8988T (cell line): ENCODE measurements around the gene STARD3.
"Not testable (repeated sequence)": the region's sequence is repeated elsewhere in the genome, so short reads cannot be mapped to it uniquely, and the experiment has no call there.

Experiments used
- DNase-seq: peaks from one replicate; pipeline ENCODE4 v3.0.0; 2011

The STARD3 gene

DNA sequence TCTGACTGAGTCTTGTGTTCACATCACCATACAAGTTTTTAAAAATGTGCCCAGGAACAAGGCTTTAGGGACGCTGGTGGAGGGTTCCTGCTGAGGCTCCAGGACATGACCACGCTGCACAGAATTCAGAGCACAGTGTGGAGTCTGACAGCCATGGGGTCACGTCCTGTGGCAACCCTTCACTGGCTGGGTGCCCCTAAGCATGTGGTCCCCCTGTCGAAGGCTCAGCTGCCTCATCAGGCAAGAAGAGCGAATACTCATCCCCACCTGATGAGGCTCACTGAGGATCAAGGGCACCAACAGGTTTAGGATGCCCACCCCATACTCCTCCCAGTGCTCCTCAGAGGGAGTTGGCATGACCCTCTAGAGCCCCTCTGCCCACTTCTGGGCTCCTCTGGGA, 37.2 kb downstream of the STARD3 start:
- DNase-seq, result no peak

DNA sequence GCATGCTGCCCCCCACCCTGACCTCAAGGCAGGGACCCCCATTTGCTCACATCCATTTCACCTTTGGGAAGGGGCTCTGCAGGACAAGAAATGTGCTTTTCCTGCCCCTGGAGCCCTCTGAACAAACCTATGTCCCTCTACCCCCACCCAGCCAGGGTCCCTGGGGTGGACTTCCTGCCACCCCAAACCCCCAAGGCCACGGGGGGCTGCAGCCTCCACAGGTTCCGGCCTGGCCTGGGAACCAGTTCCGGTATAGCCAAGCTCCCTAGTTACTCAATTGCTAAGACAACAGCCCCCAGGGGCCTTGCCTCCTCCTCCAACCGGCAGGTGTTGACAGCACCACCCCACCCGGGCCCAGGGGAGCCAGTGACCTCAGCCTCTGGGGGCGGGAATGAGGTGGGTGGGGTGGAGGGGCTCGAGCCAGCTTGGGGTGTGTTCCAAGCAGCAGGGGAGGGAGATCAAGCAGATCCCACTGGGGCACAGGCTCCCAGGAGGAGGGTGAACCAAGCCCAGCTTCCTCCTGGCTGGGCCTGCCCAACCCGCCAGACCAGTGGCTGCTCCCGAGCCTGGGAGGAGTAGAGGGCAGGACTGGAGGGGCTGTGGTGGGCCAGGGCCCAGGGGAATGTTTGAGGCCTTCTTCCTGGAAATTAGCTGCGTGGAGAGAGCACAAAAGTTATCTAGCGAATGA, 37.9 kb downstream of the STARD3 start:
- no peak for DNase-seq

DNA sequence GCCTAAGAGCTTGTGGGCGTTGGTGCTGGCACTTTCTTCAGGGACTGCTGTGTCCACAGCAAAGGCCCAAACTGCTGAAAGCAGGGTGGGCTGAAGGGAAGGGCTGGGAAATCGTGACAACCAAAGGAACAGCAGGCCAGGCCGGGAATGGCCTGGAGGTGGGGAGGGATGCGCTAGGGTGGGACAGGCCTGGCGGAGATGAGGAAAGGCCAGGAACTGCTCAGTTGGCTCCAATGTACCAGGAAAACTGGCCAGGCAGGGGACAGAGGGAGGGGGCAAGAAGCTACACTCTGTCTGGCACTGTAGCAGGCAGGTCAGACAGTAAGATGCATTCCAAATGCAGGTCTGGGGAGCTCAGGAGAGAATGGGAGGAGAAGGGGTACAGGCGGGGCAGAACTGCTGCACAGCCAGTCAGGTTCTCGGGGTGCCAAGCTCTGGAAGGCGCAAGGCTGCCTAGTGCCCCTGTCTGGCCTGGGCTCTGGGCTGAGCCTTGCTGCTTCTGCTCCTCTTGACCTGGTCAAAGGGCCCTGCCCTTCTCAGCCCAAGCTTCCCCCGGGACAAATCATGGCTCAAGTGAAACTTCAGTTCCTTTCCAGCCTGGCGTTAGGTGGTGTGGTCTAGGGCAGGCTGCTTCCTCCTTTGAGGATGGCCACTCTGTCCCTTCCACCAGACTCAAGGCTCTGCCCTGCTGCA, 38.6 kb downstream of the STARD3 start:
- DNase-seq, result no peak

DNA sequence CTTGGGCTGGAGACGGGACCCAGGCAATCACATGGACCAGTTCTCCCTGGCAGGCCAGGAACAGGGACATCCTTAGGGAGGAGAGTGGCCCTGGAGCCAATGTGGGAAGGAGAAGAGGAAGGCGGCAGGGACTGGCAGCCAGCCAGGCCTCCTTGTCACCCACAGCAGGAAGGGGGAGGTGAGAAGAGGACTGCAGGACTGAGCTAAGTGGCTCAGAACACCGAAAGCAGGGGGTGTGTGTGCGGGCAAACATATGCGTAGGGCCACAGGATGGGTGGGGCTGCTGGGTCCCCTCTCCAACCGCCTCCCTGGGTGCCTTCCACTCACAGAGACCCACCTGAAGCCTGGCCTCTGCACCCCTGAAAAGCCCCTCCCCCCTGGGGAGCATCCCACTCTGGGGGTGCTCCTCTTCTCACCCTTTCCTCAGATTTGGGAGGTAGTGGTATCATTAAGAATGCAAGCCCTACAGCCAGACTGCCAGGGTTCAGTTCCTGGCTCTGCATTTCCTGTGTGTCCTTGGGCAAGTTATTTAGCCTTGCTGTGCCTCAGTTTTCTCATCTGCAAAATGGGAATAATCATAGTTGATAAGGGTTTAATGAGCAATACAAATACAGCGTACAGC, 39.4 kb downstream of the STARD3 start:
- no peak for DNase-seq

DNA sequence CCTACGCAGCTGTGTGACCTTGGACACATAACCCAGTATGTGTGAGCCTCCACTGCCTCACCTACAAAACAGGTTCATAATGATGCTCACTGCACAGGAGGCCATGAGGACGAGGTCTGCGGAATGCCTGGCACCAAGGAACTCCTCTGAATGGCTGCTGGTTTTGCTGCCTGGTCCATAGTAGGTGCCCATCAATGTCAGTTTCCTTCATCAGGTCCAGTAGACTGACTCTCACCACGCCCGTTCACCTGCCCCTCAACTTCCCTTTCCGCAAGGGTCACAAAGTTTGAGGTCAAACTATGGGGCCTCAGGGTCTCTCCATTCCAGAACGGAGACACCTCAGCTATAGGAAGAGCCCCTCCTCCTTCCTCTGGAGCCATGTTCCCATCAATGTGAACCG, 40.1 kb downstream of the STARD3 start:
- no peak for DNase-seq

DNA sequence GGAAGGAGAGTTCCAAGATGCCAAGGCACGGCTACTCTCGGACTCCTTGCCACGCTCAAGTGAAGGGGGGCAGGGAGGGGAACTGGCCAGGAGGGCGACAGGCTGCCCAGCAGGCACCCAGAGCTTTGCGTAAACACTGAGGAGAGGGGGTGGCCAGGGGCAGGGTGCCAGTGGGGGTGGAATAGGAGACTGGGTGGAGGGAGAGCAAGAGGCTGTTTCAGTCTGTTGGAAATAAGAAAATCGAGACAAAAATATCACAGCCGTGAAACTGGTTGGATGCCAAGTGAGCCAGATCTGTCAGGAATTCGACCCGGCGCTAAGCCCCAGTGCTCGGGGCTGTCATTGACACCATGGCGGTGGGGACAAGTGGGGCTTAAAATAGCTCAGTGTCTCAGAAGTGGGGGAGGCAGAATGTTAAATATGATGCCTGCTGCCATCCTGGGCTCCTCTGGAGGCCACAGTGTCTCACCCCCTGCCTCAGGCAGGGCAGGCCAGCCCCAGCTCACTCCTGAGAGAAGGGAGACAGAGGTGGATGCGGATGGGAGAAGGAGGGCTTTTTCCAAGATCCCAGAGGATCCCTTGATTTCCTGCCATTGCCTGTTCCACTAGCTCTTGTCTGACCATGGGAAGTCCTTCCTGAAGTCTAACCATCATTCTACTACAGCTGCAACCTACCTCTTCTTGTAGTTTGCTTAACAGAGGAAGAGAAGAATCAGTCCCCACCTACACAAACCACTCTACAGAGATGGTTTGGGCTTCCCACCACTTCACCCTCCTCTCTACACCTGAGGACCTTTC, 40.8 kb downstream of the STARD3 start:
- no peak for DNase-seq

DNA sequence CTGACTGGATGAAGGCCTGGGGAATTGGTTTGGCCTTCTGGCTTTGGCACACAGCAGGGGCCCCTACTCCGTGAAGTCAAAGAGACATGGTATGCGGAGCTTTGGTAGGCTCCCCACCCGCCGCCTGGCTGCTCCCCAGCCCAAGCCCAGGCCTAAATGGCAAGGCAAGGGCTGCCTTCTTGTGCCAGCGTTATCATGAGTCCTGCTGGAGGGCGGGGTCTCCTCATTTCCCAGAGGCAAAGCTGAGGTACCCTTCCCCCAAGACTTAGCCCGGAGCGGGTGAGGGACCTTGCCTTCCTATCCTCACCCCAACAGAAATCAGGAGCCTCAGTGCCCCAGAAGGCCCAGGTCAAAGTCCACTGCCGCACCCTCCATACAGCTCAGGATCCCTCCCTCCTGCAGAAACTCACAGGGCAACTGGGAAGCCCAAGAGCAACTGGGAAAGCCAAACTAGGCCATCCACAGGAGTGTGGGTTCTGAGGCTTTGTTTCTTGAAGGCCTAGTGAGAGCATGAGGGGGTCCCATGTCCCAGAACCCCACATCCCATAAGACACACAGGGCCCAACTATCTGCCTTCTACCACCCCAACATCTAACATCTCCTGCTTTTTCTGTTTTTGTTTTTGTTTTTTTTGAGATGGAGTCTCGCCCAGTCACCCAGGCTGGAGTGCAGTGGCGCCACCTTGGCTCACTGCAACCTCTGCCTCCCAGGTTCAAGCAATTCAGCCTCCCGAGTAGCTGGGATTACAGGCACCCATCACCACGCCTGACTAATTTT, 41.6 kb downstream of the STARD3 start:
- no peak for DNase-seq

DNA sequence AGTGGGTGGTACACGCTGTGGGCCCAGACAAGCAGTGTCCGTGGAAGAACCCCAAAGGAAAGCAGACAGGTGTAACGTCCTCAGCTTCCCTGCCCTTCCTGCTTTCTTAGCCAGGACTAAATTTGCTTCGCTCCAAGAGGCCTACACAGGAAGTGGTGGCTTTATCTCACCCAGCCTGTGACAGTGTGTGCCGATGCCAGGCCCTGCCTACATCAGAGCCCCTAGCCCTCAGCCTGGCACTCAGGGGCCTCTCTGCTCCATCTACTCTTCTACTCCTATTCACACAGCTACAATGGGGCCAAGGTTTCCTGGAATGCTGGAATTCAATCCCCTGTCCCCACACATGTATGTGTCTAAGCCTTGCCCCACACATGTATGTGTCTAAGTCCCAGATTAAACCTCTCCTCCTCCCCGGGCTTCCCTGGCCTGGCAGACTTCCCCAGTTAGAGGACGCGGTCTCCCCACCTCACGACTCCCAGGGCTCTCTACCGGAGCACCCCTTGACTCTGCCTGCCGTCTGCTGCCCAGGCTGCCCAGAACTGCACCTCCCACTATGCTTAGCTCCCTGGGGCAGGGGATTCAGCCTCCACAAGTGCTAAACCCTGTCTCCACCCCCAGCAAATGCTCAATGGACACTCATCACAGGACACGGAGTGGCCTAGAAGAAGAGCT, 42.7 kb downstream of the STARD3 start:
- DNase-seq, result no peak

DNA sequence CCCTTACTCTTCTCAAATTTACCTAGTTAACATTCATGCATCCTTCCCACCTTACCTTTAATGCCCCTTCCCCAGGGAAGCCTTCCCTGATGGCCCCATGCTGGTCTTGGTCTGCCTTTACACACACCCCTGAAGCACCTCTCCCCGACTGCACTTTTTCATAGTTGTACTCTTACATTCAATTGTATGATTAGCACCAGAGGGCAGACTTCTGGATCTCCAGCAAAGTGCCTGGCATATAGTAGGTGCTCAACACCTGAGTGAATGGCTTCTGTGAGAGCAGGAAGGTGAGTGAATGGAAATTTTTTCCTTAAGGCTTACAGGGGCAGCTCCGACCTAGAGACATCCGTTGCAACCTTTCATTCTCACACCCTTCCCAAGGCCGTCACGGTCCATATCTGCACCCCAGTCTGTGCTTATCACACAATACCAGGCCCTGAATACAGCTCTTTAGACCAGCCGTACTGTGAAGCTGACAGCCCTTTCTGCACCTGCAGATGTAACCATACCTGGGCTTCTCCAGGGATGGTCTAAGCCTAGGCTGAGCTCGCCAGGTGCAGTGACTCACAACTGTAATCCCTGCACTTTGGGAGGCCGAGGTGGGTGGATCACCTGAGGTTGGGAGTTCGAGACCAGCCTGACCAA, 46.5 kb downstream of the STARD3 start:
- no peak for DNase-seq

DNA sequence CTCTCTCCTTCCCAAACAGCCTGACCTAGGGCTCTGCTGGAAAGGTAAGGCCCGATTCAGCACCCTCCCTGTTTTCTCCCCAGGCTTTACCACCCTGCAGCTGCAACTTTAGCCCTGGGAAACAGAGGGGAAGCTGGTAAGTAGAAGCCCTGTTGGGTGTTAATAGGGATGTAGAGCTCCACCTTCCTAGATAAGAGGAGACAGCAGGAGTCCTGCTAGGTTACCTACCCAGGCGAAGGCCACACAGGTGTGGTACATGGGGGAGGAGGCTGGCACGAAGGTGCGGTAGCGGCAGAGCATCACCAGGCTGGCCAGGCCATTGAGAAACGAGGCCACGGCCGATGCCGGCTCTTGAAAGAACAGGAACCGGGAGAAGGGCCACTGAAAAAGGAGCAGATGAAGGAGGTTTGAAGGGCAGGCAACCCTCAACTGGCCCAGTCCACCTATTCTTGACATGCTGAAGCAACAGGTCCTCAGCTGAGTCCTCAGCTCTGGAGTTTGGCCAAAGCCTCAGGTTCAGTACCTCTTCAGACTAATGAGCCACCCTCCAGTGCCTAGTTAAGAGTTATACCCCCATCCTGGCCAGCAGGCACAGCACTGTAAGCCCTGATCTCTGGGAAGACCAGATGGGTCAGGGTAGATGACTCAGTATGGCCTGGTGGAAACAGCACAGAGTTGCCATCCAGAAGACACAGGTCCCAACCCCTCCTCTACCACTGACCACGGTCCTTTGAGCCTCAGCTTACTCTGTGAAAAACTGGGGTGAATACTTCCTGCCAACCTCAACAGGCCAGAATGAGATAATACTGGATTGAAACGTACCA, 47.6 kb downstream of the STARD3 start:
- no peak for DNase-seq

DNA sequence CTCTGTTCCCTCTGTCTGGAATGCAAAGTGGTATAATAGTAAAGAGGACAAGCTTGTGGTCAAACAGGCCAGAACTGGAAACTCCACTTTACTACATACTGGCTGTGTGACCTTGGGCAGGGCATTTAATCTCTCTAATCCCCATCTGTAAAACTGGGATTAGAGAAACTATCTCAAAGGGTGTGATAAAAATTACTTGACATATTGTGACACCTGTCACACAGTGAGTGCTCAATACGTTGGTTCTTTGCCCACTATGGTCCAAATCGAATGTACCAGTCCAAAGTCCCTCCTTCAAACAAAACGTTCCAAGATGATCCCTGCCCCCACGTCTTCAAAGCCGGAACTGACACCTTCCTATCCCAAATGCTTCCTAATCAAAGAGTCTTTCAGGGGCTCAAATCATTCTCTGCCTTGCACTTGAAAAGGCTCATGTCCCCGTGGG, 50.2 kb downstream of the STARD3 start:
- no peak for DNase-seq

DNA sequence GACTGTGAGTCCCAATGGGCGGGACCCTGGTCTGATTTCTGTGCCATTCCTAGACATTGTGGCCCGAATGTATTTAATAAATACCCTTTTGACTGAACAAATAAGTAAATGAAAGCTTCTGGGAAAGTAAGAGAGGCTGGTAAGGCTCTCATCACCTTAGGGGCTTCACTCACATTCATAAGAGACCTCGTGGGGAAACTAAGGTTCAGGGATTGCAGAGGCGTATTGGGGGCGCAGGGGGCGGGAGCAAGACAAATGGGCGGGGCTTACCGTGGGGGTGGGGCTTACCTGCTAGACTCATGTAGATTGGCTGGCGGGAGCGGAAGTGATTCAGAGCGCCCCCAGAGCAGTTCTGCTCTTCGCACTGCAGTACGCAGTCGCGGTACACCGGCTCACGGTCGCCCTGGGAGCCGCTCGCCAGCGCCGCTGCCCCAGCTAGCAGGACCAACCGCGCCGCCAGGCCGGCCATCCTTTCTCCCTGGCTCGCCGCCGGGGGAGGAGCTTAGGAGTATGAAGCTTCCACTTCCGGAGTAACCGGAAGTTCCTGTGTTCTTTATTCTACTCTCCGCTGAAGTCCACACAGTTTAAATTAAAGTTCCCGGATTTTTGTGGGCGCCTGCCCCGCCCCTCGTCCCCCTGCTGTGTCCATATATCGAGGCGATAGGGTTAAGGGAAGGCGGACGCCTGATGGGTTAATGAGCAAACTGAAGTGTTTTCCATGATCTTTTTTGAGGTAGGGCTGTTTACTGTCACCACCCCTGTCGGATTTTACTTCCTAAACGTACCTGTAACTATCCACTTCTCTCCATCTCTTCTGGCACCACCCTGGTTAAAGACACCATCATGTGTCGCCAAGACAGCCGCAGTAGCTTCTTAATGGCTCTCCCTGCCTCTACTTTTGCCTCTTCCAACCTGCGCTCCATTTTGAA, 50.9 kb downstream of the STARD3 start, which contains the start of gene PGAP3:
PGAP3 (minus strand) TSS at position 512 of the 929 bp plus-strand sequence; CDS start at position 469, 43 bp downstream.
- DNase-seq, result peak; percentile 70

DNA sequence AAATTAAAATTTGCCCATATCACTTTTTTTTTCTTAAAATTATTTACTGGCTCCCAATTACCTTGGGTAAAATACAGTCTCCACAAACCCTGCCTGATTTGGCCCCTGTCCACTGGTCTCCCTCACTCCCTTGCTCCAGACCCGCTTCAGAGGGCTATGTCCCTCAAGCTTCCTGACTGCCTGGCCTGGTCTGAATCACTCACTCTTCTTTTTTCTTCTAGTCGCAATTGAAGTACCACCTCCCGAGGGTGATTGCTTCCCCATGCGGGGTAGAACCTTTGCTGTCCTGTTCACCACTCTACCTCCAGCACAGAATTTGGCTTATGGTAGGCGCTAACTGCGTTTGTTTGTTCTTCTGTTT, 51.5 kb downstream of the STARD3 start:
- DNase-seq, result no peak

DNA sequence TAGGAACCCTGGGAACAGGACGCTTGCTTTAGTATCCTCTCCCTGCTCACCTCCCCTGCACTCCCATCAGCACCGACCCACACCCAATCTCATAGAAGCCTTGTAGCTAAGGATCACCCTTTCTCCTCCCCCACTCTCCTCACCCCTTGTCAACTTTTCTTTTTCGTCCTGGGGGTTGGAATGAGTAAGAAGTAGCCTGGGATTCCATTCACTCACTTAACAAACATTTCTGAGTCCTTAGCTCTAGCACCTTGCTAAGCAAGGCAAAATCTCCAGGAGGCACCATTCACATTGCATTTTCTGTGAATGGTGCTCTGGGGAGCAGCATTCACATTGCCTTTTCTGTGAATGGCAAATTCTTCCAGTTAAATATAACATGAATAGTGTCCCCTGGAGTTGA, 52.0 kb downstream of the STARD3 start:
- DNase-seq, result no peak

DNA sequence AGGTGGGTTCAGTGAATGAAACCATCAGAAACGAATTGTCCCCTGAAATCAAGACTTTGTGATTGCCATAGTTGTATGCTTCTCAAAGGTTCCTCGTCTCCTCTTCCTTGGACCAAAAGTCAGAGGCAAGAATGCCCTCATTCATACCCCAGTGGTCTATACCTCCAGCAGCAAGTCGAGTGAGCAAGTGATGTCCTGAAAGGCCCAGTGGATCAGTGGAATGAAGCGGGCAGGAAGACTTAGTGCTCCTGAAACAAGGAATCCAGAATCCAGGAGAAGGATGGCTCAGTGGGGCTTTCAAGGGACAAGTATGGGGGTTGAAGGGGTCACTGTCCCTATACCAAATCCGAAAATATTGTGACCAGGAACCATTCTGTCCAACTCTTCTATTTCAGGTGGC, 57.6 kb downstream of the STARD3 start:
- no peak for DNase-seq

DNA sequence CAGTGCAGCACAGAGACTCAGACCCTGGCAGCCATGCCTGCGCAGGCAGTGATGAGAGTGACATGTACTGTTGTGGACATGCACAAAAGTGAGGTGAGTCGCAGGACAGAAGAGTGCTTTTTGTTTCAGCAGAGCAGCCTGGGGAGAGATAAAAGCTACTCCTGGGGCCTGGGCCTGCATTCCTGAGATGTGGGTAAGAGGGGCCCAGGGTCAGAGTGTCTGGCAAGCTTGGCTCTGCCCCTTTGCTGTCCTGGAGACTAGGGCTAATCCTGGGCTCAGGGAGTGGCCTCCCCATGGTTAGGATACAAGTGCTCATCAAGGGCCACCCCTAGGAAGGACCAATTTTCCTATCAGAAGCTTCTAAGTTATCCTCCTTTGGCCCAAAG, 58.1 kb downstream of the STARD3 start:
- DNase-seq, result no peak

DNA sequence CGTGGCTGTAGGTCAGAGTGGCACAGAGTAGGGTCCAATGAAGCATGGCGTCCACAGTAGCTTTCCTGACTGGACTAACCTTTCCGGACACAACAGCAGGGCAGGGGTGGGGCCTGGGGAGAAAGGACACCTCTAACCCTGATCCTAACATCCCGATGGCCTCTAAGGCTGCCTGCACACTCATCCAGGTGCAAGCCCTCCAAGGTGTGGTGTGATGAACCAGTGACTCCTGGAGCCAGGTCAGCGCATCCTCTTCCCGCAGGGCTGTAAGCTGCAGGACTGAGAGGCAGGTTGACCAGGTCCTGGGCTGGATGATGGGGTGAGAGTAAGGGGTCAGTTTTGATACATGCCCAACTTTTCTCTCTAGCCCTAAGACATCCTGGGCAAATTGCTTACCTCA, 59.8 kb downstream of the STARD3 start:
- DNase-seq, result no peak

DNA sequence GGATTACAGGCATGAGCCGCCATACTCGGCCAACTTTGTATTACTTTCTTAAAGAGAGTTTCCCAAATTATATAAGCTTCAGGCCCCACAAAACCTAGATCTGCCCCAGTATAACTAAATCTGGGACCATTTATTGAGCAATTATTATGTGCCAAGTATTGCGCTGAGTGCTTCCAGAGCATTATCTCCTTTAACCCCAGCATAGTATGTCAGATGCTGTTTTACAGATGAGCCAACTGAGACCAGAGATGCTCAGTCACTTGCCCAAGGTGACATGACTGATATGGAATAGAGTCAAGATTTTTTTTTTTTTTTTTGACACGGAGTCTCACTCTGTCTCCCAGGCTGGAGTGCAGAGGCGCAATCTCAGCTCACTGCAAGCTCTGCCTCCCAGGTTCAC, 61.0 kb downstream of the STARD3 start:
- DNase-seq, result no peak

DNA sequence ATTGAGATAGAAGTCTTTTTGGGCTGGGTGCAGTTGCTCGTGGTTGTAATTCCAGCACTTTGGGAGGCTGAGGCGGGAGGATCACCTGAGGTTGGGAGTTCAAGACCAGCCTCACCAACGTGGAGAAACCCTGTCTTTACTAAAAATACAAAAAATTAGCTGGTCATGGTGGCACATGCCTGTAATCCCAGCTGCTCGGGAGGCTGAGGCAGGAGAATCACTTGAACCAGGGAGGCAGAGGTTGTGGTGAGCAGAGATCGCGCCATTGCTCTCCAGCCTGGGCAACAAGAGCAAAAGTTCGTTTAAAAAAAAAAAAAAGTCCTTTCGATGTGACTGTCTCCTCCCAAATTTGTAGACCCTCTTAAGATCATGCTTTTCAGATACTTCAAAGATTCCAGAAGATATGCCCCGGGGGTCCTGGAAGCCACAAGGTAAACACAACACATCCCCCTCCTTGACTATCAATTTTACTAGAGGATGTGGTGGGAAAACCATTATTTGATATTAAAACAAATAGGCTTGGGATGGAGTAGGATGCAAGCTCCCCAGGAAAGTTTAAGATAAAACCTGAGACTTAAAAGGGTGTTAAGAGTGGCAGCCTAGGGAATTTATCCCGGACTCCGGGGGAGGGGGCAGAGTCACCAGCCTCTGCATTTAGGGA, 62.3 kb downstream of the STARD3 start:
- DNase-seq, result not testable (repeated sequence)
